Astrocyte (in vitro differentiated cells and primary cell): ENCODE results near the gene C4orf51. TPM values are rescaled to one million over a fixed set of nuclear protein-coding genes. Genes with fewer than 3 reads are reported as not detected.

Experiments used
- DNase-seq: peaks from one replicate; pipeline ENCODE4 v3.0.0-alpha.2; 2010; ENCODE audit warnings: low read depth
- FAIRE-seq: peaks from 2 replicates; lab custom pipeline; 2011; peaks lifted over from hg19 to GRCh38; lab: Jason Lieb, UNC
- H2AFZ ChIP-seq: 2 replicates; pipeline ENCODE4 v1.6.0; 2012; ENCODE audit warnings: low read depth, low read length, inconsistent platforms
- H3K27ac ChIP-seq: 2 replicates; pipeline ENCODE4 v1.5.1; 2011; ENCODE audit warnings: low read depth, low read length, inconsistent platforms
- H3K27me3 ChIP-seq: 2 replicates; pipeline ENCODE4 v1.6.0; 2011; ENCODE audit warnings: low read length, inconsistent platforms; ENCODE audit not compliant: insufficient read depth
- H3K36me3 ChIP-seq: 2 replicates; pipeline ENCODE4 v1.5.1; 2011; ENCODE audit warnings: low read length, inconsistent platforms; ENCODE audit not compliant: insufficient read depth
- H3K4me1 ChIP-seq: 2 replicates; pipeline ENCODE4 v1.5.1; 2011; ENCODE audit warnings: low read length, inconsistent platforms; ENCODE audit not compliant: insufficient read depth
- H3K4me2 ChIP-seq: 2 replicates; pipeline ENCODE4 v1.6.0; 2012; ENCODE audit warnings: low read length, inconsistent platforms
- H3K4me3 ChIP-seq: 2 replicates; pipeline ENCODE4 v1.5.1; 2011; ENCODE audit warnings: low read depth, mild to moderate bottlenecking, low read length, inconsistent platforms; ENCODE audit not compliant: insufficient read depth
- H3K79me2 ChIP-seq: 2 replicates; pipeline ENCODE4 v1.6.0; 2012; ENCODE audit warnings: mild to moderate bottlenecking, low read length, inconsistent platforms; ENCODE audit not compliant: insufficient read depth
- H3K9ac ChIP-seq: 2 replicates; pipeline ENCODE4 v1.6.0; 2012; ENCODE audit warnings: mild to moderate bottlenecking, low read length, inconsistent platforms
- H3K9me3 ChIP-seq: 2 replicates; pipeline ENCODE4 v1.5.1; 2012; ENCODE audit warnings: low read depth, mild to moderate bottlenecking, low read length, inconsistent platforms; ENCODE audit not compliant: insufficient read depth
- H4K20me1 ChIP-seq: 2 replicates; pipeline ENCODE4 v1.6.0; 2012; ENCODE audit warnings: low read length, inconsistent platforms; ENCODE audit not compliant: insufficient read depth
- H3K27ac Mint-ChIP-seq: one replicate; pipeline ENCODE4 v1.8.0; 2021; ENCODE audit warnings: mild to moderate bottlenecking, mixed read lengths; ENCODE audit not compliant: unreplicated experiment
- H3K27me3 Mint-ChIP-seq: one replicate; pipeline ENCODE4 v1.8.0; 2021; ENCODE audit warnings: low read depth, mixed read lengths; ENCODE audit not compliant: unreplicated experiment
- H3K36me3 Mint-ChIP-seq: one replicate; pipeline ENCODE4 v1.8.0; 2021; ENCODE audit warnings: low read depth, mixed read lengths; ENCODE audit not compliant: unreplicated experiment
- H3K4me1 Mint-ChIP-seq: one replicate; pipeline ENCODE4 v1.8.0; 2021; ENCODE audit warnings: low read depth, mixed read lengths; ENCODE audit not compliant: unreplicated experiment
- H3K4me3 Mint-ChIP-seq: one replicate; pipeline ENCODE4 v1.8.0; 2021; ENCODE audit warnings: mild to moderate bottlenecking, moderate library complexity, mixed read lengths; ENCODE audit not compliant: unreplicated experiment
- H3K9me3 Mint-ChIP-seq: one replicate; pipeline ENCODE4 v1.8.0; 2021; ENCODE audit warnings: mild to moderate bottlenecking, mixed read lengths; ENCODE audit not compliant: unreplicated experiment
- EZH2 ChIP-seq: IDR thresholded peaks from 2 replicates; pipeline ENCODE4 v1.6.1; 2012; ENCODE audit warnings: mild to moderate bottlenecking, low read length, inconsistent platforms; ENCODE audit not compliant: insufficient read depth
- total RNA-seq: library from RNA; stranded (reverse); gene quantifications from 2 replicates; pipeline ENCODE4 v1.2.1, GENCODE V29; 2021
- TF ChIP-seq, protein P1 (sequence below): IDR thresholded peaks from 2 replicates; pipeline ENCODE4 v1.5.1; 2011; ENCODE audit warnings: low read depth, mild to moderate bottlenecking, inconsistent platforms, low read length, moderate library complexity; ENCODE audit not compliant: insufficient read depth

Gene C4orf51
- total RNA-seq, 1 donor from 2014 or later: not detected

DNA sequence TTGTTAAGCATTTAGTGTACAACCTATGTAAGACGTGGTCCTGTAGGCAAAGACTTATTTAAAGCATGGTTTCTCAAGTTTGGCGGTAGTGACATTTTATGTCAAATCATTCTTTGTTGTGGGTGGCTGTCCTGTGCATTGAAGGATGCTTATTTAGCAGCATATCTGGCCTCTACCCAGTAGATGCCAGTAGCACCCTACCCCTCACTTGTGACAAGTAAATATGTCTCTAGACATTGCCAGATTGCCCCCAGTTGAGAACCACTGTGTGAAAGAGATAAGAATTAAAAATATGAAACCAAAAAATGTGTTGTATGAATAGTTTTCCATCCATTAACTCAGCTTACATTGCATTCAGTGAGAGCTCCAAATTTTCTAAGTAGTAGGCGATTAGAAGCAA is 35.2 kb upstream of the C4orf51 start:
- no peak for TF ChIP-seq EZH2
- TF ChIP-seq, protein P1, sequence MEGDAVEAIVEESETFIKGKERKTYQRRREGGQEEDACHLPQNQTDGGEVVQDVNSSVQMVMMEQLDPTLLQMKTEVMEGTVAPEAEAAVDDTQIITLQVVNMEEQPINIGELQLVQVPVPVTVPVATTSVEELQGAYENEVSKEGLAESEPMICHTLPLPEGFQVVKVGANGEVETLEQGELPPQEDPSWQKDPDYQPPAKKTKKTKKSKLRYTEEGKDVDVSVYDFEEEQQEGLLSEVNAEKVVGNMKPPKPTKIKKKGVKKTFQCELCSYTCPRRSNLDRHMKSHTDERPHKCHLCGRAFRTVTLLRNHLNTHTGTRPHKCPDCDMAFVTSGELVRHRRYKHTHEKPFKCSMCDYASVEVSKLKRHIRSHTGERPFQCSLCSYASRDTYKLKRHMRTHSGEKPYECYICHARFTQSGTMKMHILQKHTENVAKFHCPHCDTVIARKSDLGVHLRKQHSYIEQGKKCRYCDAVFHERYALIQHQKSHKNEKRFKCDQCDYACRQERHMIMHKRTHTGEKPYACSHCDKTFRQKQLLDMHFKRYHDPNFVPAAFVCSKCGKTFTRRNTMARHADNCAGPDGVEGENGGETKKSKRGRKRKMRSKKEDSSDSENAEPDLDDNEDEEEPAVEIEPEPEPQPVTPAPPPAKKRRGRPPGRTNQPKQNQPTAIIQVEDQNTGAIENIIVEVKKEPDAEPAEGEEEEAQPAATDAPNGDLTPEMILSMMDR: no peak
- Histone ChIP-seq H4K20me1 (no peaks in the 10 kb centered on the region), H3K79me2 (no peaks in the 10 kb centered on the region), H3K9ac (no peak overlapping the region), H3K36me3 (no peaks in the 10 kb centered on the region), H3K4me1 (no peaks in the 10 kb centered on the region), H3K27ac (no peak overlapping the region), H3K4me2 (no peak overlapping the region), H2AFZ (no peak overlapping the region), H3K27me3 (no peaks in the 10 kb centered on the region), H3K4me3 (no peak overlapping the region), H3K9me3 (no peaks in the 10 kb centered on the region)
- Mint-ChIP-seq H3K27me3 (no peaks in the 10 kb centered on the region), H3K4me1 (peaks cover 2% of the 10 kb centered on the region), H3K36me3 (no peaks in the 10 kb centered on the region), H3K4me3 (no peak overlapping the region), H3K27ac (no peak overlapping the region), H3K9me3 (no peaks in the 10 kb centered on the region)
- DNase-seq: no peak
- no peak for FAIRE-seq

DNA sequence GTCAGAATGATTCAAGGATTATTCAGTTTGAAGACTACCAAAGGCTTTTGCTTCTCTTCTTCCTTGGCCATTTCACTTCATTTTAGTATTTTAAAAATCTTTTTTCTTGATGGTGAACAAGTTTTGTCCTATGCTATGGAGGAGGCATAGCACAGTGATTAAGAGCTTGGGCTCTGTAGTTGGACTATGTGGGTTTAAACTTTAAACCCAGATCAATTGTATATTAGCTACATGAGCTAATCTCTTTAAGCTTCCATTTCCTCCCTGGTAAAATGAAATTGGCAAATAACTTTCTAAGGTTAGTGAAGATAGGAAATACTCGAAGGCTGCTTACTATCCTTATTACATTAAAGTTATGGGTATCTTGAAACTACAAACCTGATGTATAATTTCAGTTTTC is 23.8 kb upstream of the C4orf51 start:
- Histone ChIP-seq H3K4me2 (no peak overlapping the region), H3K4me1 (no peaks in the 10 kb centered on the region), H3K79me2 (no peaks in the 10 kb centered on the region), H3K4me3 (no peak overlapping the region), H3K27ac (no peak overlapping the region), H3K36me3 (no peaks in the 10 kb centered on the region), H2AFZ (no peak overlapping the region), H3K27me3 (no peaks in the 10 kb centered on the region), H3K9ac (no peak overlapping the region), H3K9me3 (no peaks in the 10 kb centered on the region), H4K20me1 (no peaks in the 10 kb centered on the region)
- DNase-seq: no peak
- Mint-ChIP-seq H3K4me1 (no peaks in the 10 kb centered on the region), H3K4me3 (no peak overlapping the region), H3K36me3 (peaks cover 5% of the 10 kb centered on the region), H3K27ac (no peak overlapping the region), H3K9me3 (no peaks in the 10 kb centered on the region), H3K27me3 (no peaks in the 10 kb centered on the region)
- FAIRE-seq: no peak
- TF ChIP-seq, protein P1: no peak
- TF ChIP-seq EZH2: no peak

DNA sequence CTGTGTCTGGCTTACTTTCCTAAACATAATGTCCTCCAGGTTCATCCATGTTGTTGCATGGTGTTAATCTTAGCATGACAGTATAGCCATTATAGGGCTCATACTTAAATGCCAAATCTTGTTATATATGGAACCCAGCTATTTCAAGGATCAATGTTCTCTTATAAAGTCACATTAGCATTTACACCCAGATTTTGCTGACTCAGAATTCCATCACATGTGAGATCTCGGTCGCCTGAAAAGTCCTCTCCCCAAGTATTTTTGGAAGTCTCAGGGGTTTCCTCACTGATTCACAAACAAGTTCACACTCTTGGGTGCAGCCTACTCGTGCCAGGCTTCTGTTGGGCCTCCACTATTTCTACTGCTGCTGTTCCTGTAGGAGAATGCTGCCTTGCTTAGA is 19.9 kb upstream of the C4orf51 start:
- Histone ChIP-seq H3K9me3 (no peaks in the 10 kb centered on the region), H2AFZ (no peak overlapping the region), H3K4me2 (no peak overlapping the region), H3K36me3 (no peaks in the 10 kb centered on the region), H4K20me1 (no peaks in the 10 kb centered on the region), H3K4me3 (no peak overlapping the region), H3K27ac (no peak overlapping the region), H3K79me2 (no peaks in the 10 kb centered on the region), H3K9ac (no peak overlapping the region), H3K27me3 (no peaks in the 10 kb centered on the region), H3K4me1 (no peaks in the 10 kb centered on the region)
- Mint-ChIP-seq H3K9me3 (no peaks in the 10 kb centered on the region), H3K4me3 (no peak overlapping the region), H3K27me3 (no peaks in the 10 kb centered on the region), H3K27ac (no peak overlapping the region), H3K4me1 (no peaks in the 10 kb centered on the region), H3K36me3 (peaks cover 4% of the 10 kb centered on the region)
- no peak for DNase-seq
- FAIRE-seq: no peak
- TF ChIP-seq, protein P1: no peak
- no peak for TF ChIP-seq EZH2
